Measurements from ENCODE around the gene IMP4. TPM values are rescaled to one million over a fixed set of nuclear protein-coding genes. Genes with fewer than 3 reads are reported as not detected.

The IMP4 gene
- total RNA-seq, 1 experiment from 2014 or later = 207 TPM

DNA sequence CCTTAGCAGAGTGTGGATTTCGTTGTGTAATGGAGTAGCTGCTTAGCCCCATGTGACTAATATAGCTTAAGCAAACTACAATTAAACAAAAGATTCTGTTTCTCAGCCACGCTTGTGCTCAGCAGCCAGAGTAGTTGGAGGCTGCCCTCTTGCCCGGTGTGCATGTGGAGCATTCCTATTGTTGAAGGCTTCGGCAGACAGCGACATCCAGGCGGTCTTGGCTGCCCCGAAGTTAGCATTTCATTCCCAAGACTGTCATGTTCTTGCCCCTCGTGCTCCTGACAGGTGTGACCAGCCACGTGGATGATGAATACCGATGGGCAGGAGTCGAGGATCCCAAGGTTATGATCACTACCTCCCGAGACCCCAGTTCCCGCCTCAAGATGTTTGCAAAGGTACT lies 2.4 kb downstream of the IMP4 start:
- CTCF ChIA-PET = no interaction called here
- intact Hi-C loops (cut with micrococcal nuclease) = no loop called here

DNA sequence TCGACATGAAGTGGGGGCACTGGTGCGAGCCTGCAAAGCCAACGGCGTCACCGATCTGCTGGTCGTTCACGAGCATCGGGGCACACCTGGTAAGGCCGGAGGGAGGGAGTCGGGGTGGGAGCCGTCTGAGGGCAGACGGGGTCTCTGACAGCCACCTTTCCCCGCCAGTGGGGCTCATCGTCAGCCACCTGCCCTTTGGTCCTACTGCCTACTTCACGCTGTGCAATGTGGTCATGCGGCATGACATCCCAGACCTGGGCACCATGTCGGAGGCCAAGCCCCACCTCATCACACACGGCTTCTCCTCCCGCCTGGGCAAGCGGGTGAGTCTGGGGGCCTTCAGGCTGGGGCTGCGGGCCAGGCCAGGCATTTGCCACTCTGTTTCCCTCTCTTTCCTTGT lies 2.9 kb downstream of the IMP4 start:
- Histone ChIP-seq H3K4me3 (ENCODE audit: low read length) (no peak overlapping the region), H3K79me2 (ENCODE audit: low read length) (peaks cover 28% of the 10 kb centered on the region), H4K20me1 (ENCODE audit: low read length) (peaks cover 10% of the 10 kb centered on the region; the same call in 1 of the 2 replicates), H3K36me3 (ENCODE audit: low read depth, low read length) (peaks cover 43% of the 10 kb centered on the region), H3K4me1 (ENCODE audit: insufficient read depth, low read length) (peaks cover 4% of the 10 kb centered on the region; the same call in 1 of the 2 replicates), H3F3A (ENCODE audit: low read length, unreplicated experiment) (no peaks in the 10 kb centered on the region), H3K9me2 (replicated peaks; ENCODE audit: low read length) (no peaks in the 10 kb centered on the region), H3K9ac (ENCODE audit: low read length) (no peak overlapping the region), H3K27ac (ENCODE audit: low read length) (no peak overlapping the region), H3K27me3 (ENCODE audit: low read length) (no peaks in the 10 kb centered on the region), H3K9me3 (ENCODE audit: low read length) (no peaks in the 10 kb centered on the region), H3K4me2 (ENCODE audit: low read length) (no peak overlapping the region), H2AFZ (ENCODE audit: low read length) (no peak overlapping the region)
- no peak for TF ChIP-seq EZH2 (IDR thresholded peaks at IDR 0.05; ENCODE audit: low read length, unreplicated experiment)
- no TSS peak for BruUV-seq (replicated peaks)
- ATAC-seq = no peak
- intact Hi-C loops (cut with micrococcal nuclease) = no loop called here
- no peak for DNase-seq
- CTCF ChIA-PET = no interaction called here
- POLR2A ChIA-PET (ENCODE audit: unreplicated experiment) = no interaction called here

More for the DNA sequence above, 2.4 kb downstream of the IMP4 start:
- Histone ChIP-seq H3K4me1 (ENCODE audit: insufficient read depth, low read length) (peaks cover 4% of the 10 kb centered on the region; the same call in 1 of the 2 replicates), H3K36me3 (ENCODE audit: low read depth, low read length) (peaks cover 43% of the 10 kb centered on the region), H3K4me3 (ENCODE audit: low read length) (no peak overlapping the region), H3K27me3 (ENCODE audit: low read length) (no peaks in the 10 kb centered on the region), H3K9ac (ENCODE audit: low read length) (no peak overlapping the region), H2AFZ (ENCODE audit: low read length) (no peak overlapping the region), H3F3A (ENCODE audit: low read length, unreplicated experiment) (no peaks in the 10 kb centered on the region), H3K4me2 (ENCODE audit: low read length) (no peak overlapping the region), H3K9me3 (ENCODE audit: low read length) (no peaks in the 10 kb centered on the region), H3K9me2 (replicated peaks; ENCODE audit: low read length) (no peaks in the 10 kb centered on the region), H3K79me2 (ENCODE audit: low read length) (peaks cover 28% of the 10 kb centered on the region), H4K20me1 (ENCODE audit: low read length) (peaks cover 10% of the 10 kb centered on the region; the same call in 1 of the 2 replicates), H3K27ac (ENCODE audit: low read length) (no peak overlapping the region)
- POLR2A ChIA-PET (ENCODE audit: unreplicated experiment) = no interaction called here
- no peak for ATAC-seq
- DNase-seq = no peak
- BruUV-seq (replicated peaks) = no TSS peak
- no peak for TF ChIP-seq EZH2phosphoT487 (IDR thresholded peaks at IDR 0.05; ENCODE audit: borderline replicate concordance, low read length)
- no peak for TF ChIP-seq EZH2 (IDR thresholded peaks at IDR 0.05; ENCODE audit: low read length, unreplicated experiment)
- TF ChIP-seq, protein P1, sequence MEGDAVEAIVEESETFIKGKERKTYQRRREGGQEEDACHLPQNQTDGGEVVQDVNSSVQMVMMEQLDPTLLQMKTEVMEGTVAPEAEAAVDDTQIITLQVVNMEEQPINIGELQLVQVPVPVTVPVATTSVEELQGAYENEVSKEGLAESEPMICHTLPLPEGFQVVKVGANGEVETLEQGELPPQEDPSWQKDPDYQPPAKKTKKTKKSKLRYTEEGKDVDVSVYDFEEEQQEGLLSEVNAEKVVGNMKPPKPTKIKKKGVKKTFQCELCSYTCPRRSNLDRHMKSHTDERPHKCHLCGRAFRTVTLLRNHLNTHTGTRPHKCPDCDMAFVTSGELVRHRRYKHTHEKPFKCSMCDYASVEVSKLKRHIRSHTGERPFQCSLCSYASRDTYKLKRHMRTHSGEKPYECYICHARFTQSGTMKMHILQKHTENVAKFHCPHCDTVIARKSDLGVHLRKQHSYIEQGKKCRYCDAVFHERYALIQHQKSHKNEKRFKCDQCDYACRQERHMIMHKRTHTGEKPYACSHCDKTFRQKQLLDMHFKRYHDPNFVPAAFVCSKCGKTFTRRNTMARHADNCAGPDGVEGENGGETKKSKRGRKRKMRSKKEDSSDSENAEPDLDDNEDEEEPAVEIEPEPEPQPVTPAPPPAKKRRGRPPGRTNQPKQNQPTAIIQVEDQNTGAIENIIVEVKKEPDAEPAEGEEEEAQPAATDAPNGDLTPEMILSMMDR (conservative IDR thresholded peaks at IDR 0.05; ENCODE audit: low read depth, low read length) = no peak

DNA sequence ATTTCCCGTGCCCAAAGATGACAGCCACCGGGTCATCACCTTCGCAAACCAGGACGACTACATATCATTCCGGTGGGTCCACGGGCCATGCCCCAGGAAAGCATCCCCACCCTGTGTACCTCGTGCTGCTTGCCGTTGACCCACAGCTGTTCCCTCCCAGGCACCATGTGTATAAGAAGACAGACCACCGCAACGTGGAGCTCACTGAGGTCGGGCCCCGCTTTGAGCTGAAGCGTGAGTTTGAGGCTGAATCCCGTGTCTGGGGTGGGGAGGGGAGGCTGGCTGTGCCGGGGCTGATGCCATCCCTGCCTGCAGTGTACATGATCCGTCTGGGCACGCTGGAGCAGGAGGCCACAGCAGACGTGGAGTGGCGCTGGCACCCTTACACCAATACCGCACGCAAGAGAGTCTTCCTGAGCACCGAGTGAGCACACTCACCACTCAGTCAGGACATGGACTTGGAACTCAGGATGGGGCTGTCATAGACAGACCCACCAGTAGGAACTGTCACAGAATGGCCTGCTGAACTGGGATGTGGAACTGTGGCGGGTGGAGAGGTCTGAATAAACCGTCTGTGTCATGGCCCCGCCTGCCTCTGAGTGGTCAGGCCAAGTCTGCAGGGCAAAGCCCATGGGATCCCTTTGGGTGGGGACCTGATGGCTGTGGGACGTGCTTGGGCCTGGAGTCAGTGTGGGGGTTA lies 3.5 kb downstream of the IMP4 start:
- Histone ChIP-seq H2AFZ (ENCODE audit: low read length) (no peak overlapping the region), H3K27me3 (ENCODE audit: low read length) (no peaks in the 10 kb centered on the region), H3K79me2 (ENCODE audit: low read length) (peaks cover 28% of the 10 kb centered on the region), H3F3A (ENCODE audit: low read length, unreplicated experiment) (no peaks in the 10 kb centered on the region), H3K27ac (ENCODE audit: low read length) (no peak overlapping the region), H3K4me2 (ENCODE audit: low read length) (no peak overlapping the region), H3K4me3 (ENCODE audit: low read length) (no peak overlapping the region), H4K20me1 (ENCODE audit: low read length) (peaks cover 10% of the 10 kb centered on the region; the same call in 1 of the 2 replicates), H3K9ac (ENCODE audit: low read length) (no peak overlapping the region), H3K9me2 (replicated peaks; ENCODE audit: low read length) (no peaks in the 10 kb centered on the region), H3K9me3 (ENCODE audit: low read length) (no peaks in the 10 kb centered on the region), H3K4me1 (ENCODE audit: insufficient read depth, low read length) (peaks cover 3% of the 10 kb centered on the region; the same call in 1 of the 2 replicates), H3K36me3 (ENCODE audit: low read depth, low read length) (peaks cover 43% of the 10 kb centered on the region)
- BruUV-seq (replicated peaks) = no TSS peak
- intact Hi-C loops (cut with micrococcal nuclease) = no loop called here
- DNase-seq = no peak
- ATAC-seq = no peak
- POLR2A ChIA-PET (ENCODE audit: unreplicated experiment) = no interaction called here
- no peak for TF ChIP-seq EZH2phosphoT487 (IDR thresholded peaks at IDR 0.05; ENCODE audit: borderline replicate concordance, low read length)
- TF ChIP-seq EZH2 (IDR thresholded peaks at IDR 0.05; ENCODE audit: low read length, unreplicated experiment) = no peak
- TF ChIP-seq, protein P1 (conservative IDR thresholded peaks at IDR 0.05; ENCODE audit: low read depth, low read length) = no peak
- CTCF ChIA-PET = no interaction called here
